Cardiac fibroblast (primary cell): Measurements from ENCODE around the gene TTC3.

Experiments used
- DNase-seq, 2 donors: peaks; one replicate each; pipeline versions ENCODE4 v3.0.0 to v3.0.0-alpha.2; 2010; ENCODE audit warnings: low read depth in 2 of 2
- H3K4me3 ChIP-seq, 2 donors: replicated peaks in 1 of 2; 1 replicate in 1 of 2; 2 replicates in 1 of 2; pipeline ENCODE4 v1.5.1; 2011; ENCODE audit warnings: low read depth in 2 of 2, low read length in 2 of 2, mild to moderate bottlenecking in 2 of 2, moderate library complexity in 1 of 2
- TF ChIP-seq, protein P1 (sequence below): IDR thresholded peaks from one replicate; pipeline ENCODE4 v1.5.1; 2011; ENCODE audit warnings: low read depth, mild to moderate bottlenecking, low read length, inconsistent platforms

Gene TTC3

DNA sequence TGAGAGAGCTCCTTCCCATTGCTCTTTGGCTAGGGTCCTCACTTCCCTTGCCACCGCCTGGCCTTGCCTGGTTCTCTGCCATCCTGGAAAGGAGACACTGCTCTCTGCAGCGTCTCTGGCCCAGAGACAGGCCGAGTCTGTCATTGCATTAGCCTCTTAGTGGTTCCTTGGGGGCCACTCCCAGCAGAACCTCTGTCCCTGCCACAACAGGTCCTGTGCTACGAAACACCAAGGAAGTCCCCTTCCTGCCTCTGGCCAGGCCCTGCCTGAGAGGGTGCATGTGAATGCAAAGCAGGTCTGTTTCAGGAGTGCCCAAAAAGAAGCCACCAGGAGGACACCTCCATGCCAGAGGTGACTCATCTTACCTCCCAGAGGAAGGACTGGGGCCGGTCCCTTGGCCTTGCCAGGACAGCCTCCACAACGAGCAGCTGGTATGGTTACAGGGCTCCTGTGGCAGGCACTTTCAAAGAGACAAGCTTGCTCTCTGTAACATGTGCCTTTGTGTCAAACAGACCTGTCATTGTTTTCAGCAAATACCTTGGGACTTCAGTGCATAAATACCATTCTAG is 134.5 kb downstream of the TTC3 start:
- H3K4me3 ChIP-seq: no peak overlapping the region
- DNase-seq: peak; percentile 32 to 36
- TF ChIP-seq, protein P1, sequence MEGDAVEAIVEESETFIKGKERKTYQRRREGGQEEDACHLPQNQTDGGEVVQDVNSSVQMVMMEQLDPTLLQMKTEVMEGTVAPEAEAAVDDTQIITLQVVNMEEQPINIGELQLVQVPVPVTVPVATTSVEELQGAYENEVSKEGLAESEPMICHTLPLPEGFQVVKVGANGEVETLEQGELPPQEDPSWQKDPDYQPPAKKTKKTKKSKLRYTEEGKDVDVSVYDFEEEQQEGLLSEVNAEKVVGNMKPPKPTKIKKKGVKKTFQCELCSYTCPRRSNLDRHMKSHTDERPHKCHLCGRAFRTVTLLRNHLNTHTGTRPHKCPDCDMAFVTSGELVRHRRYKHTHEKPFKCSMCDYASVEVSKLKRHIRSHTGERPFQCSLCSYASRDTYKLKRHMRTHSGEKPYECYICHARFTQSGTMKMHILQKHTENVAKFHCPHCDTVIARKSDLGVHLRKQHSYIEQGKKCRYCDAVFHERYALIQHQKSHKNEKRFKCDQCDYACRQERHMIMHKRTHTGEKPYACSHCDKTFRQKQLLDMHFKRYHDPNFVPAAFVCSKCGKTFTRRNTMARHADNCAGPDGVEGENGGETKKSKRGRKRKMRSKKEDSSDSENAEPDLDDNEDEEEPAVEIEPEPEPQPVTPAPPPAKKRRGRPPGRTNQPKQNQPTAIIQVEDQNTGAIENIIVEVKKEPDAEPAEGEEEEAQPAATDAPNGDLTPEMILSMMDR: no peak

DNA sequence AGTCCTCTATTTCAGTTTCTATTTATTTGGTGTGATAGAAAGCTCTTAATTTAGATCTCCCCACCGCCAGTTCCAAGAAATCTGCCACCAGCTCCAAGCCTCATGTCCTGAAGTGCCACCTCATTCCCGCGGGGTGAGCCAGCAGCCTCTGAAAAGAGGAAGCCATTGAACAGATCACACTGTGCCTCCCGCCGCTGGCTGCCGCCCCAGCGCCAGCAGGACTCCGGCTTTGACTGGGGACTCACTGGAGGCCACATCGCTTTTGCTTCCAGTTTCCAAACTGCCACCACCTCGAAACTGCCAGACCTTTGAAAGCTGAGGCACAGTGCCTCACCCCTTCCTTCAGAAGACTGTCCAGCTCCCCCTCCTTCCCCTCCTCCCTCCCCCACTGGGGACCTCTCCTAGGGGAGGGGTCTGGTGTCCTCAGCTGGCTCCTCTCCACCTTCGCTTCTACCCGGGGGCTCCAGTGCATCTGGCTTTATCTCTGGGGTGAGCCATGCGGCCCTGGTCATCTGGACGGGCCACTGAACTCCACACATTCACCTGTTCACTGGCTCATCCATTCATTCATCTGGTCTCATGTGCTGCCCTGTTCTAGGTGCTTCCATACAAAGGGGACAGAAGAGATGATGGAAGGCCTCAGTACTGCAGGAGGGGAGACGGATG is 135.1 kb downstream of the TTC3 start:
- H3K4me3 ChIP-seq: no peak overlapping the region
- no peak for DNase-seq
- TF ChIP-seq, protein P1: no peak

GRCh38 chr21:37208741-37209225 is 135.7 kb downstream of the TTC3 start:
- H3K4me3 ChIP-seq: no peak overlapping the region
- DNase-seq: no peak
- TF ChIP-seq, protein P1: no peak

GRCh38 chr21:37210130-37210529 is 137.1 kb downstream of the TTC3 start:
- TF ChIP-seq, protein P1: no peak
- DNase-seq: no peak
- no peak overlapping the region for H3K4me3 ChIP-seq

- TF ChIP-seq, protein P1: no peak
- no peak for DNase-seq
- H3K4me3 ChIP-seq: no peak overlapping the region
Measured at GRCh38 chr21:37210799-37211198, 137.7 kb downstream of the TTC3 start.

DNA sequence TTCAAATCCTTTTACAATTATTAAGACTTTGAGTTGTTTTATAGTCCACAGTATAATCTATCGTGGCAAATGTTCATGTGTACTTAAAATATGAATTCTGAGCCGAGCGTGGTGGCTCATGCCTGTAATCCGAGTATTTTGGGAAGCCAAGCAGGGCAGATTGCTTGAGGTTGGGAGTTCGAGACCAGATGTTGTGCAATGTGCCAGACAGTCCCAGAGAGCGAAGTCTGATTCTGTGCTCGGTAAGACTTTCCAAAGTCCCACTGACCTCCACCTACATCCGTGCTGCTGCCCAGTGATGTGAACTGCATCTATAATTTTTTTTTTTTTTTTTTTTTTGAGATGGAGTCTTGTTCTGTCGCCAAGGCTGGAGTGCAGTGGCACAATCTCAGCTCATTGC is 141.9 kb downstream of the TTC3 start:
- no peak overlapping the region for H3K4me3 ChIP-seq
- no peak for DNase-seq
- TF ChIP-seq, protein P1: no peak
